Neutrophil (primary cell): Measurements from ENCODE around the gene FRS2.
A peak's percentile ranks its signal among the peaks of the same experiment; 100 is the strongest.

Source experiments
- H3K27ac ChIP-seq: fragments of 200-600 bp; sonication (generic); 2 replicates; pipeline ENCODE4 v1.5.1; 2016; ENCODE audit warnings: mild to moderate bottlenecking, moderate library complexity
- H3K27me3 ChIP-seq: fragments of 200-600 bp; sonication (generic); 2 replicates; pipeline ENCODE4 v1.6.0; 2016; ENCODE audit warnings: mild to moderate bottlenecking
- H3K36me3 ChIP-seq: fragments of 200-600 bp; sonication (generic); 2 replicates; pipeline ENCODE4 v1.5.1; 2017
- H3K4me1 ChIP-seq, 2 experiments: fragments of 200-600 bp in 1 of 2; sonication (generic) in 1 of 2; 1 replicate in 1 of 2; 2 replicates in 1 of 2; pipeline versions ENCODE4 v1.5.1 to v1.6.1; 2013 to 2016; ENCODE audit warnings: low read depth in 1 of 2, low read length in 1 of 2, mild to moderate bottlenecking in 1 of 2, moderate library complexity in 1 of 2; ENCODE audit not compliant: control insufficient read depth in 1 of 2, insufficient read depth in 1 of 2
- H3K4me3 ChIP-seq, 2 experiments: fragments of 200-600 bp in 1 of 2; sonication (generic) in 1 of 2; 1 replicate in 1 of 2; 2 replicates in 1 of 2; pipeline ENCODE4 v1.5.1; 2013 to 2016; ENCODE audit warnings: low read depth in 1 of 2, low read length in 1 of 2, mild to moderate bottlenecking in 1 of 2, moderate library complexity in 1 of 2
- H3K9me3 ChIP-seq: fragments of 200-600 bp; sonication (generic); 2 replicates; pipeline ENCODE4 v1.5.1; 2016
- CTCF ChIP-seq: fragments of 200-600 bp; sonication (generic); IDR thresholded peaks from 2 replicates; pipeline ENCODE4 v1.5.1; 2016; ENCODE audit warnings: antibody characterized with exemption

FRS2 gene

GRCh38 chr12:69495071-69495470, 24.9 kb downstream of the FRS2 start:
- Histone ChIP-seq H3K9me3 (no peaks in the 10 kb centered on the region), H3K4me3 (no peak overlapping the region), H3K27ac (no peak overlapping the region), H3K36me3 (no peaks in the 10 kb centered on the region), H3K4me1 (no peaks in the 10 kb centered on the region), H3K27me3 (no peaks in the 10 kb centered on the region)
- no peak for TF ChIP-seq CTCF

- no peak for TF ChIP-seq CTCF
- Histone ChIP-seq H3K36me3 (no peaks in the 10 kb centered on the region), H3K27ac (peak overlapping the region; percentile 58), H3K9me3 (no peaks in the 10 kb centered on the region), H3K27me3 (no peaks in the 10 kb centered on the region), H3K4me1 (no peaks in the 10 kb centered on the region), H3K4me3 (no peak overlapping the region)
These were observed 27.3 kb downstream of the FRS2 start for GRCh38 chr12:69497308-69498026.

- H3K9me3 ChIP-seq, result no peaks in the 10 kb centered on the region
- H3K4me1 ChIP-seq, result peaks cover 4 to 6% of the 10 kb centered on the region in 2 experiments
- H3K36me3 ChIP-seq, result no peaks in the 10 kb centered on the region
- no peak for TF ChIP-seq CTCF
- no peak overlapping the region for H3K4me3 ChIP-seq
- H3K27me3 ChIP-seq, result no peaks in the 10 kb centered on the region
- no peak overlapping the region for H3K27ac ChIP-seq
These were observed 30.4 kb downstream of the FRS2 start for GRCh38 chr12:69500631-69501030.

GRCh38 chr12:69501154-69501895, 31.1 kb downstream of the FRS2 start:
- TF ChIP-seq CTCF, result no peak
- no peak overlapping the region for H3K4me3 ChIP-seq

GRCh38 chr12:69502345-69503081, 32.3 kb downstream of the FRS2 start:
- H3K27me3 ChIP-seq, result no peaks in the 10 kb centered on the region

More at GRCh38 chr12:69501154-69501895, 31.1 kb downstream of the FRS2 start:
- no peaks in the 10 kb centered on the region for H3K36me3 ChIP-seq
- H3K27me3 ChIP-seq, result no peaks in the 10 kb centered on the region
- peaks cover 4 to 6% of the 10 kb centered on the region in 2 experiments for H3K4me1 ChIP-seq
- no peaks in the 10 kb centered on the region for H3K9me3 ChIP-seq
- H3K27ac ChIP-seq, result no peak overlapping the region

More at GRCh38 chr12:69502345-69503081, 32.3 kb downstream of the FRS2 start:
- Histone ChIP-seq H3K4me1 (peaks cover 4 to 6% of the 10 kb centered on the region in 2 experiments), H3K4me3 (no peak overlapping the region), H3K27ac (no peak overlapping the region), H3K9me3 (no peaks in the 10 kb centered on the region), H3K36me3 (no peaks in the 10 kb centered on the region)
- TF ChIP-seq CTCF, result no peak
